ENCODE data around the gene MPRIP.
"Not testable (repeated sequence)": the region's sequence is repeated elsewhere in the genome, so short reads cannot be mapped to it uniquely, and the experiment has no call there.

Gene MPRIP

GRCh38 chr17:17149520-17150447 is 107.5 kb downstream of the MPRIP start:
- DNase-seq (ENCODE audit: low read depth), result no peak

- DNase-seq (ENCODE audit: low read depth), result no peak
Observed at GRCh38 chr17:17150448-17150800, 108.2 kb downstream of the MPRIP start.

GRCh38 chr17:17151055-17151454 is 108.8 kb downstream of the MPRIP start:
- DNase-seq (ENCODE audit: low read depth), result peak; percentile 27

- no peak for DNase-seq (ENCODE audit: low read depth)
Observed at GRCh38 chr17:17151541-17151940, 109.3 kb downstream of the MPRIP start.

- DNase-seq (ENCODE audit: low read depth), result peak; percentile 81
Observed at GRCh38 chr17:17151962-17152361, 109.7 kb downstream of the MPRIP start.

- DNase-seq (ENCODE audit: low read depth), result no peak
Observed at GRCh38 chr17:17152385-17152784, 110.1 kb downstream of the MPRIP start.

GRCh38 chr17:17153071-17153470 is 110.8 kb downstream of the MPRIP start:
- DNase-seq (ENCODE audit: low read depth), result no peak

GRCh38 chr17:17153709-17154108 is 111.5 kb downstream of the MPRIP start:
- no peak for DNase-seq (ENCODE audit: low read depth)

- no peak for DNase-seq (ENCODE audit: low read depth)
Observed at GRCh38 chr17:17154556-17154955, 112.3 kb downstream of the MPRIP start.

- no peak for DNase-seq (ENCODE audit: low read depth)
Observed at GRCh38 chr17:17154981-17155380, 112.7 kb downstream of the MPRIP start.

GRCh38 chr17:17155568-17155967 is 113.3 kb downstream of the MPRIP start:
- no peak for DNase-seq (ENCODE audit: low read depth)

- peak; percentile 14 for DNase-seq (ENCODE audit: low read depth)
Observed at GRCh38 chr17:17156107-17156506, 113.8 kb downstream of the MPRIP start.

GRCh38 chr17:17156511-17156910 is 114.3 kb downstream of the MPRIP start:
- no peak for DNase-seq (ENCODE audit: low read depth)

GRCh38 chr17:17157041-17157440 is 114.8 kb downstream of the MPRIP start:
- DNase-seq (ENCODE audit: low read depth), result no peak

GRCh38 chr17:17158506-17158905 is 116.2 kb downstream of the MPRIP start:
- not testable (repeated sequence) for DNase-seq (ENCODE audit: low read depth)

- DNase-seq (ENCODE audit: low read depth), result no peak
Observed at GRCh38 chr17:17159571-17159970, 117.3 kb downstream of the MPRIP start.

GRCh38 chr17:17161121-17161520 is 118.9 kb downstream of the MPRIP start:
- no peak for DNase-seq (ENCODE audit: low read depth)

GRCh38 chr17:17161759-17162158 is 119.5 kb downstream of the MPRIP start:
- no peak for DNase-seq (ENCODE audit: low read depth)

- DNase-seq (ENCODE audit: low read depth), result no peak
Observed at GRCh38 chr17:17164156-17164555, 121.9 kb downstream of the MPRIP start.

- DNase-seq (ENCODE audit: low read depth), result no peak
Observed at GRCh38 chr17:17164676-17165075, 122.4 kb downstream of the MPRIP start.

GRCh38 chr17:17165666-17166308 is 123.5 kb downstream of the MPRIP start:
- DNase-seq (ENCODE audit: low read depth), result no peak

GRCh38 chr17:17166446-17166845 is 124.2 kb downstream of the MPRIP start:
- DNase-seq (ENCODE audit: low read depth), result no peak

- DNase-seq (ENCODE audit: low read depth), result no peak
Observed at GRCh38 chr17:17167356-17167755, 125.1 kb downstream of the MPRIP start.
